ENCODE measurements around the gene KIAA0513. TPM values are rescaled to one million over a fixed set of nuclear protein-coding genes. Genes with fewer than 3 reads are reported as not detected.

Gene KIAA0513
- total and polyA plus RNA-seq, 10 of the 15 experiments (the other 5 are each of a cell fraction or from before 2014, with no cell fraction given), result 0.14 to 5.8 (median 2.0) TPM

GRCh38 chr16:85031451-85031850 lies 3.9 kb downstream of the KIAA0513 start:
- 79% methylated on average over 5 of the region's 5 CpGs for WGBS (ENCODE audit: insufficient coverage, insufficient replicate concordance, low lambda C conversion rate, missing lambda C conversion rate)
- no peak overlapping the region for H3K4me2 ChIP-seq (ENCODE audit: control insufficient read depth, insufficient read depth)
- no peak overlapping the region for H2AFZ ChIP-seq (ENCODE audit: control insufficient read depth, low read depth, low read length)
- H3K27ac ChIP-seq (ENCODE audit: control insufficient read depth, insufficient read depth), result no peak overlapping the region
- no peaks in the 10 kb centered on the region for H3K36me3 ChIP-seq (ENCODE audit: control insufficient read depth in 2 of 2, insufficient read depth in 2 of 2, low read length in 1 of 2)
- CTCF ChIA-PET, result interaction anchor here (1.8 kb wide), 1 partner anchor 26 kb away, joined by 8 read pairs; no protein-coding TSS in a partner anchor
- no peaks in the 10 kb centered on the region for H4K20me1 ChIP-seq (ENCODE audit: control insufficient read depth, insufficient read depth)
- SMC1A ChIA-PET (ENCODE audit: uncharacterized antibody, unreplicated experiment), result interaction anchor here (0.8 to 1.0 kb wide), 2 partner anchors 22 to 24 kb away, joined by 3 to 5 read pairs; no protein-coding TSS in a partner anchor
- no TSS peak for BruUV-seq (replicated peaks)
- no peak overlapping the region for H3K9ac ChIP-seq (ENCODE audit: control insufficient read depth, insufficient read depth, low read length)
- RAD21 ChIA-PET (ENCODE audit: unreplicated experiment), result no interaction called here
- intact Hi-C loops (cut with micrococcal nuclease; ENCODE audit: unreplicated experiment), result no loop called here
- ATAC-seq (no peak), DNase-seq (ENCODE audit: low read depth, low spot score) (no peak), FAIRE-seq (no peak)
- in situ Hi-C loops (cut with MboI), result no loop called here
- no peaks in the 10 kb centered on the region; the same call in 1 of the 2 replicates for H3K79me2 ChIP-seq (ENCODE audit: control insufficient read depth, insufficient read depth, low read length)
- no peak overlapping the region for H3K4me3 ChIP-seq
- H3K27me3 ChIP-seq (replicated peaks in 1 of 2; ENCODE audit: control insufficient read depth in 2 of 2, insufficient read depth in 2 of 2, low read length in 1 of 2), result no peaks in the 10 kb centered on the region
- POLR2A ChIA-PET, result no interaction called here
- peaks cover 17% of the 10 kb centered on the region for H3K4me1 ChIP-seq (ENCODE audit: control insufficient read depth, insufficient read depth, low read length)
- no peaks in the 10 kb centered on the region for H3K9me3 ChIP-seq (replicated peaks; ENCODE audit: control insufficient read depth, insufficient read depth, low read length)
- TF ChIP-seq RB1 (IDR thresholded peaks at IDR 0.05; ENCODE audit: borderline replicate concordance) (no peak), SMC3 (IDR thresholded peaks at IDR 0.05; ENCODE audit: borderline replicate concordance, low read length) (no peak), PRDM15 (CRISPR knock-in tag; IDR thresholded peaks at IDR 0.05) (no peak), ZNF384 (IDR thresholded peaks at IDR 0.05; ENCODE audit: borderline replicate concordance, low read depth, low read length) (no peak), RAD21 (IDR thresholded peaks at IDR 0.05; ENCODE audit: insufficient read depth, low read depth, low read length) (no peak), FOXM1 (IDR thresholded peaks at IDR 0.05; ENCODE audit: low read depth, low read length) (no peak), LARP7 (IDR thresholded peaks at IDR 0.05) (no peak), JUND (IDR thresholded peaks at IDR 0.05; ENCODE audit: low read depth, low read length) (no peak), NBN (IDR thresholded peaks at IDR 0.05) (no peak), CHD4 (IDR thresholded peaks at IDR 0.05) (no peak), CBX5 (IDR thresholded peaks at IDR 0.05; ENCODE audit: low read depth) (no peak), BACH1 (IDR thresholded peaks at IDR 0.05; ENCODE audit: borderline replicate concordance) (no peak), FOXK2 (IDR thresholded peaks at IDR 0.05) (no peak), NFXL1 (IDR thresholded peaks at IDR 0.05; ENCODE audit: borderline replicate concordance) (no peak), KDM1A (IDR thresholded peaks at IDR 0.05; ENCODE audit: borderline replicate concordance) (no peak), STAT1 (conservative IDR thresholded peaks at IDR 0.05) (no peak), ZZZ3 (IDR thresholded peaks at IDR 0.05; ENCODE audit: control insufficient read depth, insufficient read length, low read depth) (no peak)
- TF ChIP-seq, protein P1, sequence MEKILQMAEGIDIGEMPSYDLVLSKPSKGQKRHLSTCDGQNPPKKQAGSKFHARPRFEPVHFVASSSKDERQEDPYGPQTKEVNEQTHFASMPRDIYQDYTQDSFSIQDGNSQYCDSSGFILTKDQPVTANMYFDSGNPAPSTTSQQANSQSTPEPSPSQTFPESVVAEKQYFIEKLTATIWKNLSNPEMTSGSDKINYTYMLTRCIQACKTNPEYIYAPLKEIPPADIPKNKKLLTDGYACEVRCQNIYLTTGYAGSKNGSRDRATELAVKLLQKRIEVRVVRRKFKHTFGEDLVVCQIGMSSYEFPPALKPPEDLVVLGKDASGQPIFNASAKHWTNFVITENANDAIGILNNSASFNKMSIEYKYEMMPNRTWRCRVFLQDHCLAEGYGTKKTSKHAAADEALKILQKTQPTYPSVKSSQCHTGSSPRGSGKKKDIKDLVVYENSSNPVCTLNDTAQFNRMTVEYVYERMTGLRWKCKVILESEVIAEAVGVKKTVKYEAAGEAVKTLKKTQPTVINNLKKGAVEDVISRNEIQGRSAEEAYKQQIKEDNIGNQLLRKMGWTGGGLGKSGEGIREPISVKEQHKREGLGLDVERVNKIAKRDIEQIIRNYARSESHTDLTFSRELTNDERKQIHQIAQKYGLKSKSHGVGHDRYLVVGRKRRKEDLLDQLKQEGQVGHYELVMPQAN (conservative IDR thresholded peaks at IDR 0.05), result no peak
- TF ChIP-seq, protein P2, sequence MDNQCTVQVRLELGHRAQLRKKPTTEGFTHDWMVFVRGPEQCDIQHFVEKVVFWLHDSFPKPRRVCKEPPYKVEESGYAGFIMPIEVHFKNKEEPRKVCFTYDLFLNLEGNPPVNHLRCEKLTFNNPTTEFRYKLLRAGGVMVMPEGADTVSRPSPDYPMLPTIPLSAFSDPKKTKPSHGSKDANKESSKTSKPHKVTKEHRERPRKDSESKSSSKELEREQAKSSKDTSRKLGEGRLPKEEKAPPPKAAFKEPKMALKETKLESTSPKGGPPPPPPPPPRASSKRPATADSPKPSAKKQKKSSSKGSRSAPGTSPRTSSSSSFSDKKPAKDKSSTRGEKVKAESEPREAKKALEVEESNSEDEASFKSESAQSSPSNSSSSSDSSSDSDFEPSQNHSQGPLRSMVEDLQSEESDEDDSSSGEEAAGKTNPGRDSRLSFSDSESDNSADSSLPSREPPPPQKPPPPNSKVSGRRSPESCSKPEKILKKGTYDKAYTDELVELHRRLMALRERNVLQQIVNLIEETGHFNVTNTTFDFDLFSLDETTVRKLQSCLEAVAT (IDR thresholded peaks at IDR 0.05), result no peak

All from GM12878 (cell line).